ENCODE measurements around the gene ELF5.

The ELF5 gene

DNA sequence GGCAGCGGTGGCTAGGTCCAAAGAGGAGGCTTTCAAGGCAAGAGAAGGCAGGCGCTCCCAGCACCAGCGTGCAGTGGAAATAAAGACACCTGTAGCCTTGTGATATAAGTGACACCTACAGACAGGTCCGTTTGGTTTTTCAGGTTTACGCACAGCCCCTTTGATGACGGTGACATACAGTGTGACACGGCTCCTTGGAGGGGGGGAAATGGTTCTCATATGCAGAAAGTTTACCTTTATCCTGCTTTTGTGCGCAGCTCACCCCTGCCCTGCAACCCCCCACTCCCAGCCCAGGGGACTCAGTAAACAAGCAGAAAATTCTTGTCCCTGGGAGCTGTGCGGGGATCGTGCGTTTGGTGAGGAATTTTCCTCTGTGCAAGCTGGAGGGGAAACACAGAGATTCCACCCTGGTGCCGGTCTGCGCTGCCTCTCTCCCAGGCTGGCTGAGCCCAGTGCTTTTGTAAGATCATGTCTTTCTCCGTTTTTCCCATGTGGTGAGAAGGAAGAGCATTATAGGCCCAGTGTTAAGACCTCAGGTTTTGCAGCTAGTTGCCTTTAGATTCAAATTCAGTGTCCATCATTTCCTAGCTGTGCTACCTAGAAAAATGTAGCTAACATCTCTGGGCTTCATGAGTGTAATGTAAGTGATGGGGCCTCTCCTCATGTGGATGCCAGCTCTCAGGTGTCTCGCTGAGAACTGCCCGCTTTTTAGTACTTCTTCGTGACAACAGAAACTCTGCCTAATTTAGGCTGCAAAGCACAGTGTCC lies at the start of gene ELF5:
TSS of gene ELF5 (minus strand) at position 113 of the 768 bp plus-strand sequence. CDS start 8,045 bp downstream, outside the sequence.
- no peak for DNase-seq

DNA sequence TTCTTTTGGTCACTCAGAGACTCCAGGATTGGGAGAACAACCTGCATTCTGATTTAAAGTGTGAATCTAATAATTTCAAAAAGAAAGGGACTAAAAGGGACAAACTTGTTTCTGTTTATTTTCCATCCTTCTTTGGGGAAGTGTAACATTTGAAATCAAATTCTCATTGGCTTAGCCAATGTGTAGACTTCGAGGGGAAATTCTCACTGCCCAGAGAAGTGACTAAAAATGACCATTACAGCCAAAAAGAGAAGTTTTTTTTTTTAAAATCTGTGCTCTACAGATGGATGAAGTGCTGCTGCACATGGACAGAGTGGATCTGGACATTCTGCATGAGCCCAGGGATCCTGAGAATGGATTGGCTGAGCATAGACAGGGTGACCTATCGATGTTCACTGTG lies 49.4 kb upstream of the ELF5 start:
- no peak for DNase-seq

DNA sequence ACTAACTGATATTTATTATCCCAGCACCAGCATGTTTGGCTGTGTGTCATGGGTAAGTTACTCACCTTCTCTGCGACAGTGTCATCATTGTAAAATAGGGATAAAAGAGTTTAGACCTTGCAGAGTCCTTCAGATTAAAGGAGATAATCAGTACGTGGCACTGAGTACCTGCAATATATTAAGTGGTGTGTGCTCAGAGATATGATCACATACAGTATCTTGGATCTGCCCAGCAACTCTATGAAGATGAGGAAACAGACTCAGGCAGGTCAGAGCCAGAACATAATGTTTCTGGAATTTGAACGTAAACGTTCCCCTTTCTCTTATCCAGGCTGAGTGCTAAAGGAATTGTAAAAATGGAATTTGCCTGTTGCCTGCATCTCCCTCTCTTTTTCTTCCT lies 46.9 kb upstream of the ELF5 start:
- no peak for DNase-seq

GRCh38 chr11:34558673-34559072 lies 45.1 kb upstream of the ELF5 start:
- DNase-seq = no peak

- no peak for DNase-seq
Observed at GRCh38 chr11:34558211-34558610, 44.6 kb upstream of the ELF5 start.

DNA sequence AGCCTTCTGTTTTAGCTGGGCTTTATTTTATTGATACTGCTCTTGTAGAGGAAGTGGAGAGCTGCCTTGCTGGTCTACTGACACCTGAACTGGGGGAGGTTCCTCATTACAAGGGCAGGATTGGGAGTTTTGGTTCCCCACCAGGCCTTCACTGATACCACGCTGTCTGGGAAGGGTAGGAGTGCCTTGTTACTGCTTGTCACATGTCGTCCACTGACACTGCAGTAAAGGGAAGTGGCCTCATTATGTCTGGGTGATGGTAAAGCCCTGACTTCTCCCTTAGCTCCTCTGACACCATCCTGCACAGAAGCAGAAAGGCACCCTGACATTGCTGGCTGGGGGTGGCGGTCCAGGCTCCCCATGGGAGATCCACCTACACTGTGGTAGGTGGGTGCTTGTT lies 38.7 kb upstream of the ELF5 start:
- no peak for DNase-seq

DNA sequence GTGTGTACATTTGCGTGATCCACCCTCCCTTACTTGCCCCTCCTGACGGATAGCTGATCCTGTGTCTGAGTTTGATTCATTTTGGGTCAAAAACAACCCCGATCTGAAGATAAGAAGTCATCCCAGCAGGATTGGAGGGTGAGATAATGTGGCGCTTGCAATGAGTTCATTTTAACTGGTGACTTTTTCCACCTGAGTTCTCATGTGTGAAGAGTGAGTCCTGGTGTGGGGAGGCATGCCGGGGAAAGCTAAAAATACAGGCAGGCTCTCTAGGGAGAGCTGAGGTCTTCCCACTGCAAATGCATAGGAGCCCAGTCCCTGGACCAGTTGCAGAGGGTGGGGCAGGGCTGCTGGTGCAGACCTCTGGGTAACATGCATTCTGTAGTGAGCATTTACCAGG lies 35.7 kb upstream of the ELF5 start:
- no peak for DNase-seq

DNA sequence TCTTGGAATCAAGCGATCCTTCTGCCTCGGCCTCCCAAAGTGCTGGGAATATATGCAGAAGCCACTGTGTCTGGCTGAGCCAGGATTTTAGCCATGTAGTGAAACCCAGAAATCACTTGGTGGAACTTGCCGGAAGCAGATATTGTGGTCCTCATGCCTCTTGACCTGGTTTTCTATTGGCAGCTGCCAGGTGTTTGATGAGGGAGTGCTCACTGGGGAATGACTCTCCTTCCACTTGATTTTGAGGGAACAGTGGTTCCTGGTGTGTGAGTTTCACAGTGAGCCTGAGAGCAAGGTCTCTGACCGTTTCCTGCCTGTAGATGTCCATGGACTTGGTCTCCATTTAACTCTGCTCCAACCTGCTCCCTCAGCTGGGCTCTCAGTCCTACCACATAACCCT lies 34.7 kb upstream of the ELF5 start:
- no peak for DNase-seq

DNA sequence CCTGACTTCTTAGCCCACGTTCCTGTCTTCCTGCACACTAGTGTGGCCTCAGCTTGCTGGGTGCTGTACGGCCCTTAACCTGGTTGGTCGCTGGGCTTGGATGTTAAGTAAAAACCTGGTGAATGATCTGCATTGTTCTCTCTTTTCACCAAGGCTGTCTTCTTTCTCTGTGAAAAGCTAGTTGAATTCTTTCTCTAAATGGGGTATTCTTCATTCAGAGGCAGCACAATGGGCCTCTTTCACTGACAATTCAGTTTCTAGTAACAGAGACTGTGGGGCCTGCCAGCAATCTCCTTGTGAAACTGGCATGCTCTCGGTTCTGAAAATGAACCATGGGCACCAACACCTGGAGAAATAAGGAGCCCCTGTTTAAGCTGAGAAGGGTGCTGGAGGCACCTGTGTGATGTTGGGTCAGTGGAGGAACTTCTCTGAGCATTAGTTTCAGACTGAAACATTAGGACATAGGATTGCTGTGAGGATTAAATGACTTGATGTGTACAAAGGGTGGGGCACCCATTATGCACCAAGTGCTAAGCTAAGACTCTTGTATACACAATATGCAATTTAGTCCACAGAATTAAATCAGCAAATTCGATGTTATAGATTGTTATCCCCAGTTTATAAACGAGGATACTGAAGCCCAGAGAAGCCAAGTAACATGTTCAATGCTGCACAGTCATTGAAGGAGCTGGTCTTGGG lies 33.1 kb upstream of the ELF5 start:
- no peak for DNase-seq

GRCh38 chr11:34542089-34542488 lies 28.5 kb upstream of the ELF5 start:
- DNase-seq = no peak

GRCh38 chr11:34540870-34541269 lies 27.3 kb upstream of the ELF5 start:
- no peak for DNase-seq

DNA sequence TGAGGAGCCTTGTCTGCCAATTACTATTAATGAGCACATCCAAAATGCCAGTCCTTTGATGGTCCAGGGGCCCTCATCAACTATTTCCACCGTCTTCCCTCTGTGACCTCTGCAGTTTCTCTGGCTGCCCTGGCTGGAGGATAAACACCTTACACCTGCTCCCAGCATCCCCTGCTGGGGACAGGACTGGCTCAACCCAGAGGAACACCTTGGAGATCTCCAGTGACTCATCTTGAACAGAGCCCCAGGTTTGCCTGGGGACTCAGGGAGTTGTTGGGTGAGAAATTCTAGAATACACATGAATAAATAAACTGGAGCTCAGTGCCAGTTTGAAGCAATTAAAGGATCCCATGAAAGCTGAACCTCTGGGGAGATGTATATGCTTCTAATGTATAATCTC lies 24.0 kb upstream of the ELF5 start:
- DNase-seq = no peak

DNA sequence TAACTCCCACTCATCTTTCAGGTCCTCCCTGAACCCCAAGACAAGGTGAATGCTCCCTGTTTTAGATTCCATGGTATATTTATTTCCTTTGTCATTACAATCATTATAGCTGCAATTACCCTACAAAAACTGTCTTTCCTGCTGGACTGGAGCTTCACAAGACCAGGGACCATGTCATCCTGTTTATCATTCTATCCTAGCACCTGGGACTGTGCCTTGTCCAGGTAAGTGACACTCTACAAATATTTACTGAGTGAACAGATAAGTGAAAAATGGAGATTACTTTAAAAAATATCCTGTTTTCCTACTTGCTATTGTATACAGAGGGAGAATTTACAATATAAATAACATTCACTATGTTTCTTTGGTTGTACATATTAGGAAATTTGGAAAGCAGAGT lies 22.5 kb upstream of the ELF5 start:
- DNase-seq = no peak

- DNase-seq = no peak
Observed at GRCh38 chr11:34534826-34535225, 21.2 kb upstream of the ELF5 start.

DNA sequence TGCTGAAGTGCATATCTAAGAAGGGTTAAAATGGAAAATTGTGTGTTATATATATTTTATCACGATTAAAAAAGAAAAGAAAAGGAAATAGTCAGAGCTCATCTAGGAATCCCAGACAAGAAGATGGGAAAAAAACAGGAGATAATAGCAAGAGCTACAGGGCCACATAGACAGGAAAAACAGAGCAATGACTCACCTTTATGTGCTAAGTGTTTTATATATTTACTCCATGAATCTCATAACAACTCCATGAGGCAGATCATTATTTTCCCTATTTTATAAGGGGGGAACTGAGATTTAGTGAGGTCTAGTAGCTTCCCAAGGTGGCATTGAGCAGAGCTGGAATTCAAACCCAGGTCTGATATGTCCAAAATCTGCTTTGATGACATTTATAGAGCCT lies 18.1 kb upstream of the ELF5 start:
- DNase-seq = no peak

- no peak for DNase-seq
Observed at GRCh38 chr11:34530545-34531234, 17.1 kb upstream of the ELF5 start.

- no peak for DNase-seq
Observed at GRCh38 chr11:34529643-34530042, 16.0 kb upstream of the ELF5 start.

- DNase-seq = no peak
Observed at GRCh38 chr11:34528072-34528471, 14.5 kb upstream of the ELF5 start.

- no peak for DNase-seq
Observed at GRCh38 chr11:34525888-34526657, 12.5 kb upstream of the ELF5 start.

DNA sequence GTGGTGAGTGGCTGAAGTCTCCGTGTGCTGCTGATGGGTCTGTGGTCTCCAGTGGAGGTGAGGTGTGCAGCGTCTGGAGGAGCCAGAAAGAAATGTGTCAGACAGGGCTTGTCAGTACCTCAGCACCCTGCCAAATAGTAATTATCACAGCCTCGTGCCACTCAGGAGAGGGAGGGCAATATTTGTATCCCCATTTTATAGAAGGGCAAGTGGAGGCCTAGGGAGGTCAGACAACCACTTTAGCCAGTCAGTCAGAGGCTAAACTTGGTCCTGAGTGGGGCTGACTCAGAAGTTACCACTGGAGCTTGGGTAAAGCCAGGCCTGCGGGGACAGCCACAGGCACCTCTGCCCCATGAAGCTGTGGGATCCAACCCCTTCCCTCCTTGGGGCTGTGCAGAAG lies 11.5 kb upstream of the ELF5 start:
- no peak for DNase-seq

DNA sequence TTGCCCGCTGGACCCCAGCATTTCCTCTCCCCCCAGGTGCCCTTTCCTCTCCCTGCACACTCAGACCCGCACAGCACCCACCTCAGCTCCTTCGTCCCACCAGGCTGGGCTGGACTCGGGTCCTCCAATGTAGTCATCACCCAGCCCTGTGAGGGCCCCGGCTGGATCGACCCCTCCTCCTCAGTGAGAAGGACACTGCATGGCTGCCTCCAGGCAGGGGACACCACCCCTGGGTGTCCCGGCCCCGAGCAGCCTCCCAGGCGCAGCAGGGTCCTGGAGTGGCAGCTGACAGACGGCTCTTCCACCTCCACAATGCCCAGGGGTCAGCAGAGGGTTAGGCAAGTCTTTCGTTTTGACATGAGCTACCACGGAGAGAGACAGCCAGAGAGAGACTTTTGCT lies 11.1 kb upstream of the ELF5 start:
- no peak for DNase-seq

DNA sequence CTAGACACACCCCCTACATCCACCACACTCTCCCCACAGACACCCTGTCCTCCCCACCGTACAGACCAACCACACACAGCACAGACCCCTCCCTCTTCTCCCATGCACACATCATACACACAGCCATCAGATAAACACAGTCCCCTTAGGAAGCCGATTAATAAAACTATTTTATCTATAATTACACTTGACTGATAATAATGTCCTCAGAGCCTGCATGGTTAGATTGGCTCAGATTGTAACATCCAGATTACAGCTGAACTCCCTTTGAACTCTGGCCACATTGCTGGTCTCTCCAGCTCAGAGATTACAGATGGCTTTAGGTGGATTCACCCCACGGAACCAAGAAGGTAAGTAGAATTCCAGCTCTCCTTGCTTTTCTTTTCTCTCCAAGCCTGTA lies 9.5 kb upstream of the ELF5 start:
- DNase-seq = no peak

DNA sequence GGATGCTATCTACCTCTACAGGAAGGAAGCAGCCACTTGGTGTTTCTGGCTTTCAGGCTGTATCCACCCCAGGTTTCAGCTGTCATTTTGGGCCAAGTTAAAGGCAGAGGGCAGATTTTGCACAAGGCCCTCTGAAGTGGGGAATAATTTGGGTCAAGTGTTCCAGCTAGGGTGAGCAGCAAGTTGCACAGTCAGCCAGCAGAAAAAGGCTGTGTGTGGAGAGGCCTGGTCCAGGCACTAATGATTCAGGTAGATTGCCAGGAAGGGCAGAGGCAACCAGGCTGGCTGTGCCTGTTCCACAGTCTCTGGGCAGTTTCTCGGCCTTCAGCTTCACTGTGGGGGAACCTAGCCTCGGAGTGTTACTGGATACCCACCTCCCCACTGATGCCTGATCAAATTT lies 8.6 kb upstream of the ELF5 start:
- no peak for DNase-seq
